T47D (cell line): ENCODE data around the gene CAMK1.
A peak's percentile ranks its signal among the peaks of the same experiment; 100 is the strongest.

ENCODE experiments used
- DNase-seq, 2 experiments: peaks; one replicate each; pipeline versions ENCODE4 v3.0.0 to v3.0.0-alpha.2; 2011 to 2012; ENCODE audit warnings: low read depth in 1 of 2, low spot score in 1 of 2
- JUND ChIP-seq: IDR thresholded peaks from 2 replicates; pipeline ENCODE4 v1.6.1; 2012; ENCODE audit warnings: low read depth
- in situ Hi-C: cut with HindIII; loops from 2 replicates; pipeline ENCODE4 v1.10.0; 2016; ENCODE audit warnings: low sequenced_read_pairs, low pct_unique_long_range_greater_than_20kb

The CAMK1 gene

GRCh38 chr3:9721015-9721699 lies 48.6 kb downstream of the CAMK1 start:
- no peak for TF ChIP-seq JUND
- in situ Hi-C loops, result no loop called here
- DNase-seq, result no peak

- TF ChIP-seq JUND, result no peak
- in situ Hi-C loops, result no loop called here
- no peak for DNase-seq
These were observed 51.6 kb downstream of the CAMK1 start for GRCh38 chr3:9718118-9718517.

GRCh38 chr3:9717563-9717962 lies 52.2 kb downstream of the CAMK1 start:
- TF ChIP-seq JUND, result no peak
- no peak for DNase-seq
- in situ Hi-C loops, result no loop called here

GRCh38 chr3:9716801-9717555 lies 52.8 kb downstream of the CAMK1 start:
- no peak for TF ChIP-seq JUND
- in situ Hi-C loops, result no loop called here
- DNase-seq, result no peak

- TF ChIP-seq JUND, result peak; percentile 66; the same call in 1 of the 2 replicates
- DNase-seq, result peak; percentile 79 to 88
- in situ Hi-C loops, result no loop called here
These were observed 53.8 kb downstream of the CAMK1 start for GRCh38 chr3:9715764-9716437.

- peak; percentile 81 to 85 for DNase-seq
- in situ Hi-C loops, result no loop called here
- no peak for TF ChIP-seq JUND
These were observed 54.6 kb downstream of the CAMK1 start for GRCh38 chr3:9715136-9715535.

GRCh38 chr3:9713142-9713541 lies 56.6 kb downstream of the CAMK1 start:
- in situ Hi-C loops, result no loop called here
- TF ChIP-seq JUND, result no peak

GRCh38 chr3:9712415-9712814 lies 57.3 kb downstream of the CAMK1 start:
- no peak for TF ChIP-seq JUND
- no peak for DNase-seq
- in situ Hi-C loops, result no loop called here

More at GRCh38 chr3:9713142-9713541, 56.6 kb downstream of the CAMK1 start:
- no peak for DNase-seq

GRCh38 chr3:9710174-9710739 lies 59.5 kb downstream of the CAMK1 start:
- in situ Hi-C loops, result no loop called here
- TF ChIP-seq JUND, result no peak
- no peak for DNase-seq
